H1 (cell line): ENCODE measurements around the gene THPO. TPM values are rescaled to one million over a fixed set of nuclear protein-coding genes. Genes with fewer than 3 reads are reported as not detected.

Experiments
- CHD7 ChIP-seq: fragments of 300-600 bp; sonication (generic); IDR thresholded peaks from 2 replicates; pipeline ENCODE4 v1.7.1; 2012; ENCODE audit warnings: low read length, moderate library complexity, mild to moderate bottlenecking, inconsistent platforms; ENCODE audit not compliant: insufficient replicate concordance
- GABPA ChIP-seq: IDR thresholded peaks from 2 replicates; pipeline ENCODE4 v1.6.1; 2011; ENCODE audit warnings: mild to moderate bottlenecking, low read length, moderate library complexity, borderline replicate concordance; ENCODE audit not compliant: insufficient read depth
- RNF2 ChIP-seq: fragments of 200-900, 300-1000 bp; sonication (generic); IDR thresholded peaks from 2 replicates; pipeline ENCODE4 v1.7.1; 2016; ENCODE audit warnings: borderline replicate concordance, low read depth, mild to moderate bottlenecking, antibody characterized with exemption, low read length; ENCODE audit not compliant: poor library complexity, severe bottlenecking; ENCODE audit errors: missing control alignments
- SIRT6 ChIP-seq: IDR thresholded peaks from one replicate; pipeline ENCODE4 v1.7.1; 2012; ENCODE audit warnings: low read length, inconsistent platforms
- SRF ChIP-seq: IDR thresholded peaks from 2 replicates; pipeline ENCODE4 v1.6.1; 2011; ENCODE audit warnings: mild to moderate bottlenecking, low read depth, low read length, moderate library complexity
- polyA plus RNA-seq, 7 experiments: library from polyadenylated mRNA; depleted of rRNA in 3 of 7; stranded (reverse) in 5 of 7; unstranded in 2 of 7; fragments of >200 nt in 5 of 7; fragments of 200-250 nt in 2 of 7; gene quantifications; 1 replicate in 5 of 7; 2 replicates in 1 of 7; 4 replicates in 1 of 7; pipeline versions ENCODE4 v1.2.1 to v1.2.3, GENCODE V29; 2011 to 2013; ENCODE audit warnings: missing spikeins in 2 of 7, mixed read lengths in 2 of 7
- total RNA-seq: library from RNA; stranded (reverse); fragmentation: NEBNext Ultra II Directional; extraction: Animal tissue kit (Norgen Biotek cat#: 25700); gene quantifications from 2 replicates; pipeline ENCODE4 v1.2.1, GENCODE V29; 2021

The THPO gene
- total and polyA plus RNA-seq, 2 of the 8 experiments (the other 6 are each of a cell fraction or from before 2014, with no cell fraction given): 0.82 to 1.2 TPM

- TF ChIP-seq CHD7 (no peak), GABPA (no peak), RNF2 (no peak), SIRT6 (no peak), SRF (no peak)
These were observed 9.9 kb downstream of the THPO start (continued) for GRCh38 chr3:184368116-184368515.
